ENCODE measurements around the gene ZNF536.

Gene ZNF536

GRCh38 chr19:30430206-30430734, 58.1 kb downstream of the ZNF536 start:
- Mint-ChIP-seq H3K27ac (no peak overlapping the region), H3K4me1 (no peaks in the 10 kb centered on the region), H3K4me3 (no peak overlapping the region), H3K36me3 (ENCODE audit: low read depth) (no peaks in the 10 kb centered on the region), H3K9me3 (no peaks in the 10 kb centered on the region), H3K27me3 (ENCODE audit: low read depth, poor library complexity) (peaks cover 13% of the 10 kb centered on the region)
- TF ChIP-seq, protein P1, sequence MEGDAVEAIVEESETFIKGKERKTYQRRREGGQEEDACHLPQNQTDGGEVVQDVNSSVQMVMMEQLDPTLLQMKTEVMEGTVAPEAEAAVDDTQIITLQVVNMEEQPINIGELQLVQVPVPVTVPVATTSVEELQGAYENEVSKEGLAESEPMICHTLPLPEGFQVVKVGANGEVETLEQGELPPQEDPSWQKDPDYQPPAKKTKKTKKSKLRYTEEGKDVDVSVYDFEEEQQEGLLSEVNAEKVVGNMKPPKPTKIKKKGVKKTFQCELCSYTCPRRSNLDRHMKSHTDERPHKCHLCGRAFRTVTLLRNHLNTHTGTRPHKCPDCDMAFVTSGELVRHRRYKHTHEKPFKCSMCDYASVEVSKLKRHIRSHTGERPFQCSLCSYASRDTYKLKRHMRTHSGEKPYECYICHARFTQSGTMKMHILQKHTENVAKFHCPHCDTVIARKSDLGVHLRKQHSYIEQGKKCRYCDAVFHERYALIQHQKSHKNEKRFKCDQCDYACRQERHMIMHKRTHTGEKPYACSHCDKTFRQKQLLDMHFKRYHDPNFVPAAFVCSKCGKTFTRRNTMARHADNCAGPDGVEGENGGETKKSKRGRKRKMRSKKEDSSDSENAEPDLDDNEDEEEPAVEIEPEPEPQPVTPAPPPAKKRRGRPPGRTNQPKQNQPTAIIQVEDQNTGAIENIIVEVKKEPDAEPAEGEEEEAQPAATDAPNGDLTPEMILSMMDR (IDR thresholded peaks at IDR 0.05), result no peak
- DNase-seq, result no peak

- TF ChIP-seq, protein P1 (IDR thresholded peaks at IDR 0.05), result no peak
- no peak for DNase-seq
- H3K4me3 Mint-ChIP-seq, result no peak overlapping the region
- no peaks in the 10 kb centered on the region for H3K9me3 Mint-ChIP-seq
- no peaks in the 10 kb centered on the region for H3K4me1 Mint-ChIP-seq
- no peak overlapping the region for H3K27ac Mint-ChIP-seq
- peaks cover 14% of the 10 kb centered on the region for H3K27me3 Mint-ChIP-seq (ENCODE audit: low read depth, poor library complexity)
- no peaks in the 10 kb centered on the region for H3K36me3 Mint-ChIP-seq (ENCODE audit: low read depth)
Measured at GRCh38 chr19:30431591-30431990, 59.4 kb downstream of the ZNF536 start.

GRCh38 chr19:30434797-30435594, 62.8 kb downstream of the ZNF536 start:
- no peak overlapping the region for H3K4me3 Mint-ChIP-seq
- no peak for DNase-seq
- H3K27ac Mint-ChIP-seq, result no peak overlapping the region
- H3K9me3 Mint-ChIP-seq, result no peaks in the 10 kb centered on the region
- H3K36me3 Mint-ChIP-seq (ENCODE audit: low read depth), result no peaks in the 10 kb centered on the region
- H3K27me3 Mint-ChIP-seq (ENCODE audit: low read depth, poor library complexity), result peaks cover 16% of the 10 kb centered on the region
- H3K4me1 Mint-ChIP-seq, result no peaks in the 10 kb centered on the region
- TF ChIP-seq, protein P1 (IDR thresholded peaks at IDR 0.05), result no peak

GRCh38 chr19:30437869-30438268, 65.7 kb downstream of the ZNF536 start:
- H3K36me3 Mint-ChIP-seq (ENCODE audit: low read depth), result no peaks in the 10 kb centered on the region
- TF ChIP-seq, protein P1 (IDR thresholded peaks at IDR 0.05), result no peak
- H3K27me3 Mint-ChIP-seq (ENCODE audit: low read depth, poor library complexity), result peaks cover 17% of the 10 kb centered on the region
- no peak overlapping the region for H3K27ac Mint-ChIP-seq
- H3K4me1 Mint-ChIP-seq, result no peaks in the 10 kb centered on the region
- H3K4me3 Mint-ChIP-seq, result no peak overlapping the region
- H3K9me3 Mint-ChIP-seq, result no peaks in the 10 kb centered on the region
- DNase-seq, result no peak

- TF ChIP-seq, protein P1 (IDR thresholded peaks at IDR 0.05), result no peak
- H3K4me1 Mint-ChIP-seq, result no peaks in the 10 kb centered on the region
- H3K27ac Mint-ChIP-seq, result no peak overlapping the region
- DNase-seq, result no peak
- no peak overlapping the region for H3K4me3 Mint-ChIP-seq
- no peaks in the 10 kb centered on the region for H3K9me3 Mint-ChIP-seq
- no peaks in the 10 kb centered on the region for H3K36me3 Mint-ChIP-seq (ENCODE audit: low read depth)
- H3K27me3 Mint-ChIP-seq (ENCODE audit: low read depth, poor library complexity), result peaks cover 20% of the 10 kb centered on the region
Measured at GRCh38 chr19:30439310-30439709, 67.1 kb downstream of the ZNF536 start.

DNA sequence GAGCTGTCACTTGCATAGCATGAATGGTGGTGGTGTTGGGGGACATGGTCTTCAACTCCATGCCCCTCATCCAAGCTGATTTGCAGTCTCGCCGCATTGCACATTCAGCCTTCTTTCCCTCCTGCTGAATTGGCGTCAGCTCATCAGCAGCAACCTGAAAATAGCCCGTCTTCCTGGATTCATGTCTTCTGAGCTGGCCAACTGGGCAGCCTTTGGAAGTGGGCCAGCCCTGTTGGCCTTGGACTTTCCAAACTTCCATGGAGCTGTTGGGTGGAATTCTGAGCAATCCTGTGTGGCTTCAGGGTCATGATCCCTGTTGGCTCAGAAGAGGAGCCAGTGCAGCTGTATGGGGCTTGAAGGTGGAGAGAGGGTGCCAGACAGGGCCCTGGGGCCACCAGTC, 68.8 kb downstream of the ZNF536 start:
- TF ChIP-seq, protein P1 (IDR thresholded peaks at IDR 0.05), result no peak
- peaks cover 25% of the 10 kb centered on the region for H3K27me3 Mint-ChIP-seq (ENCODE audit: low read depth, poor library complexity)
- no peaks in the 10 kb centered on the region for H3K4me1 Mint-ChIP-seq
- no peaks in the 10 kb centered on the region for H3K9me3 Mint-ChIP-seq
- H3K36me3 Mint-ChIP-seq (ENCODE audit: low read depth), result no peaks in the 10 kb centered on the region
- no peak overlapping the region for H3K4me3 Mint-ChIP-seq
- DNase-seq, result no peak
- no peak overlapping the region for H3K27ac Mint-ChIP-seq

Data from nephron progenitor cell (in vitro differentiated cells).